ENCODE results near the gene CHD6. TPM values are rescaled to one million over a fixed set of nuclear protein-coding genes. Genes with fewer than 3 reads are reported as not detected.
A peak's percentile ranks its signal among the peaks of the same experiment; 100 is the strongest.

Gene CHD6
- total and polyA plus RNA-seq, 5 donors from 2014 or later, result 33.4 to 87.4 (median 39.7) TPM

GRCh38 chr20:41530923-41531322 lies 87.3 kb downstream of the CHD6 start:
- H3K4me1 ChIP-seq (ENCODE audit: control insufficient read depth, insufficient read depth, low read length, poor library complexity, severe bottlenecking), result no peaks in the 10 kb centered on the region
- H3K27ac ChIP-seq (ENCODE audit: insufficient read depth, low read length, poor library complexity, severe bottlenecking), result no peak overlapping the region
- peaks cover 21% of the 10 kb centered on the region for H3K36me3 Mint-ChIP-seq
- H3K4me3 Mint-ChIP-seq, result no peak overlapping the region
- H3K27me3 Mint-ChIP-seq, result no peaks in the 10 kb centered on the region
- peaks cover 27% of the 10 kb centered on the region for H3K36me3 ChIP-seq (ENCODE audit: control insufficient read depth, insufficient read depth, low read length)
- no peaks in the 10 kb centered on the region for H3K9me3 Mint-ChIP-seq
- H3K27ac Mint-ChIP-seq, result no peak overlapping the region
- H3K4me1 Mint-ChIP-seq, result peaks cover 17 to 40% (median 30%) of the 10 kb centered on the region in 4 donors
- H3K4me3 ChIP-seq (ENCODE audit: low read depth, low read length), result no peak overlapping the region
- no peaks in the 10 kb centered on the region for H3K9me3 ChIP-seq (ENCODE audit: control insufficient read depth in 2 of 2, low read length in 2 of 2)
- DNase-seq (no peak), ATAC-seq (ENCODE audit: low read depth in 2 of 2) (no peak)
- H3K27me3 ChIP-seq (ENCODE audit: control insufficient read depth, insufficient read depth, low read length), result no peaks in the 10 kb centered on the region

- H3K4me1 ChIP-seq (ENCODE audit: control insufficient read depth, insufficient read depth, low read length, poor library complexity, severe bottlenecking), result no peaks in the 10 kb centered on the region
- no peaks in the 10 kb centered on the region for H3K9me3 ChIP-seq (ENCODE audit: control insufficient read depth in 2 of 2, low read length in 2 of 2)
- peak in 1 of 3 donors; percentile 7 for DNase-seq
- no peak overlapping the region for H3K4me3 Mint-ChIP-seq
- H3K27me3 ChIP-seq (ENCODE audit: control insufficient read depth, insufficient read depth, low read length), result no peaks in the 10 kb centered on the region
- peaks cover 14% of the 10 kb centered on the region for H3K36me3 ChIP-seq (ENCODE audit: control insufficient read depth, insufficient read depth, low read length)
- peaks cover 25% of the 10 kb centered on the region for H3K36me3 Mint-ChIP-seq
- H3K4me1 Mint-ChIP-seq, result peaks cover 37 to 46% (median 42%) of the 10 kb centered on the region in 4 donors
- ATAC-seq (ENCODE audit: low read depth in 2 of 2), result no peak
- H3K27ac ChIP-seq (ENCODE audit: insufficient read depth, low read length, poor library complexity, severe bottlenecking), result no peak overlapping the region
- peak overlapping the region in 1 of 3 donors; percentile 45 for H3K27ac Mint-ChIP-seq
- H3K9me3 Mint-ChIP-seq, result peaks cover 0 to 4% (median 0%) of the 10 kb centered on the region in 7 donors
- no peak overlapping the region for H3K4me3 ChIP-seq (ENCODE audit: low read depth, low read length)
- no peaks in the 10 kb centered on the region for H3K27me3 Mint-ChIP-seq
These were observed 91.8 kb downstream of the CHD6 start for GRCh38 chr20:41526327-41526726.

GRCh38 chr20:41524980-41525613 lies 93.1 kb downstream of the CHD6 start:
- peak overlapping the region; percentile 45 to 72 (median 64) for H3K27ac Mint-ChIP-seq
- H3K27me3 Mint-ChIP-seq, result no peaks in the 10 kb centered on the region
- peaks cover 30% of the 10 kb centered on the region for H3K36me3 Mint-ChIP-seq
- ATAC-seq (ENCODE audit: low read depth in 2 of 2) (no peak), DNase-seq (no peak)
- H3K4me1 ChIP-seq (ENCODE audit: control insufficient read depth, insufficient read depth, low read length, poor library complexity, severe bottlenecking), result no peaks in the 10 kb centered on the region
- H3K4me1 Mint-ChIP-seq, result peaks cover 37 to 48% (median 40%) of the 10 kb centered on the region in 4 donors
- H3K4me3 ChIP-seq (ENCODE audit: low read depth, low read length), result no peak overlapping the region
- no peak overlapping the region for H3K27ac ChIP-seq (ENCODE audit: insufficient read depth, low read length, poor library complexity, severe bottlenecking)
- peaks cover 7% of the 10 kb centered on the region for H3K36me3 ChIP-seq (ENCODE audit: control insufficient read depth, insufficient read depth, low read length)
- H3K9me3 Mint-ChIP-seq, result peaks cover 0 to 4% (median 0%) of the 10 kb centered on the region in 7 donors
- no peaks in the 10 kb centered on the region for H3K9me3 ChIP-seq (ENCODE audit: control insufficient read depth in 2 of 2, low read length in 2 of 2)
- H3K4me3 Mint-ChIP-seq, result no peak overlapping the region
- no peaks in the 10 kb centered on the region for H3K27me3 ChIP-seq (ENCODE audit: control insufficient read depth, insufficient read depth, low read length)

GRCh38 chr20:41523857-41524256 lies 94.3 kb downstream of the CHD6 start:
- Histone ChIP-seq H3K4me3 (ENCODE audit: low read depth, low read length) (no peak overlapping the region), H3K4me1 (ENCODE audit: control insufficient read depth, insufficient read depth, low read length, poor library complexity, severe bottlenecking) (no peaks in the 10 kb centered on the region), H3K36me3 (ENCODE audit: control insufficient read depth, insufficient read depth, low read length) (peaks cover 5% of the 10 kb centered on the region), H3K27me3 (ENCODE audit: control insufficient read depth, insufficient read depth, low read length) (no peaks in the 10 kb centered on the region), H3K9me3 (ENCODE audit: control insufficient read depth in 2 of 2, low read length in 2 of 2) (no peaks in the 10 kb centered on the region), H3K27ac (ENCODE audit: insufficient read depth, low read length, poor library complexity, severe bottlenecking) (no peak overlapping the region)
- H3K4me1 Mint-ChIP-seq, result peaks cover 37 to 41% (median 39%) of the 10 kb centered on the region in 4 donors
- peaks cover 31% of the 10 kb centered on the region for H3K36me3 Mint-ChIP-seq
- no peak overlapping the region for H3K4me3 Mint-ChIP-seq
- H3K9me3 Mint-ChIP-seq, result peaks cover 0 to 4% (median 0%) of the 10 kb centered on the region in 7 donors
- H3K27ac Mint-ChIP-seq, result peak overlapping the region in 1 of 3 donors; percentile 55
- DNase-seq, result no peak
- no peak for ATAC-seq (ENCODE audit: low read depth in 2 of 2)
- H3K27me3 Mint-ChIP-seq, result no peaks in the 10 kb centered on the region

GRCh38 chr20:41513829-41514228 lies 104.3 kb downstream of the CHD6 start:
- H3K27ac ChIP-seq (ENCODE audit: insufficient read depth, low read length, poor library complexity, severe bottlenecking), result no peak overlapping the region
- ATAC-seq (ENCODE audit: low read depth in 2 of 2) (no peak), DNase-seq (no peak)
- no peaks in the 10 kb centered on the region for H3K4me1 ChIP-seq (ENCODE audit: control insufficient read depth, insufficient read depth, low read length, poor library complexity, severe bottlenecking)
- no peaks in the 10 kb centered on the region for H3K9me3 ChIP-seq (ENCODE audit: control insufficient read depth in 2 of 2, low read length in 2 of 2)
- Mint-ChIP-seq H3K4me3 (no peak overlapping the region), H3K27ac (peak overlapping the region in 1 of 3 donors; percentile 44), H3K27me3 (no peaks in the 10 kb centered on the region), H3K36me3 (peaks cover 64% of the 10 kb centered on the region), H3K9me3 (peaks cover 0 to 2% (median 0%) of the 10 kb centered on the region in 7 donors), H3K4me1 (peaks cover 9 to 36% (median 29%) of the 10 kb centered on the region in 4 donors)
- no peaks in the 10 kb centered on the region for H3K27me3 ChIP-seq (ENCODE audit: control insufficient read depth, insufficient read depth, low read length)
- H3K36me3 ChIP-seq (ENCODE audit: control insufficient read depth, insufficient read depth, low read length), result peaks cover 55% of the 10 kb centered on the region
- H3K4me3 ChIP-seq (ENCODE audit: low read depth, low read length), result no peak overlapping the region

GRCh38 chr20:41512624-41513023 lies 105.6 kb downstream of the CHD6 start:
- DNase-seq (no peak), ATAC-seq (ENCODE audit: low read depth in 2 of 2) (no peak)
- no peak overlapping the region for H3K4me3 Mint-ChIP-seq
- Histone ChIP-seq H3K4me1 (ENCODE audit: control insufficient read depth, insufficient read depth, low read length, poor library complexity, severe bottlenecking) (no peaks in the 10 kb centered on the region), H3K4me3 (ENCODE audit: low read depth, low read length) (no peak overlapping the region), H3K9me3 (ENCODE audit: control insufficient read depth in 2 of 2, low read length in 2 of 2) (no peaks in the 10 kb centered on the region), H3K36me3 (ENCODE audit: control insufficient read depth, insufficient read depth, low read length) (peaks cover 50% of the 10 kb centered on the region), H3K27me3 (ENCODE audit: control insufficient read depth, insufficient read depth, low read length) (no peaks in the 10 kb centered on the region), H3K27ac (ENCODE audit: insufficient read depth, low read length, poor library complexity, severe bottlenecking) (no peak overlapping the region)
- H3K27me3 Mint-ChIP-seq, result no peaks in the 10 kb centered on the region
- H3K4me1 Mint-ChIP-seq, result peaks cover 14 to 34% (median 28%) of the 10 kb centered on the region in 4 donors
- H3K27ac Mint-ChIP-seq, result no peak overlapping the region
- peaks cover 0 to 2% (median 0%) of the 10 kb centered on the region in 7 donors for H3K9me3 Mint-ChIP-seq
- peaks cover 68% of the 10 kb centered on the region for H3K36me3 Mint-ChIP-seq

- Mint-ChIP-seq H3K27me3 (no peaks in the 10 kb centered on the region), H3K4me3 (no peak overlapping the region), H3K27ac (no peak overlapping the region), H3K36me3 (peaks cover 68% of the 10 kb centered on the region), H3K4me1 (peaks cover 14 to 26% (median 20%) of the 10 kb centered on the region in 4 donors), H3K9me3 (peaks cover 0 to 2% (median 0%) of the 10 kb centered on the region in 7 donors)
- no peak overlapping the region for H3K27ac ChIP-seq (ENCODE audit: insufficient read depth, low read length, poor library complexity, severe bottlenecking)
- ATAC-seq (ENCODE audit: low read depth in 2 of 2) (no peak), DNase-seq (no peak)
- H3K9me3 ChIP-seq (ENCODE audit: control insufficient read depth in 2 of 2, low read length in 2 of 2), result no peaks in the 10 kb centered on the region
- H3K36me3 ChIP-seq (ENCODE audit: control insufficient read depth, insufficient read depth, low read length), result peaks cover 50% of the 10 kb centered on the region
- H3K27me3 ChIP-seq (ENCODE audit: control insufficient read depth, insufficient read depth, low read length), result no peaks in the 10 kb centered on the region
- no peaks in the 10 kb centered on the region for H3K4me1 ChIP-seq (ENCODE audit: control insufficient read depth, insufficient read depth, low read length, poor library complexity, severe bottlenecking)
- H3K4me3 ChIP-seq (ENCODE audit: low read depth, low read length), result no peak overlapping the region
These were observed 107.2 kb downstream of the CHD6 start for GRCh38 chr20:41510847-41511450.

All from CD4-positive, CD25-positive, alpha-beta regulatory T cell (primary cell).